PFSK-1 (cell line): ENCODE measurements around the gene DOK4.

Experiments
- FOXP2 ChIP-seq: optimal IDR thresholded peaks from 2 replicates; pipeline ENCODE3; 2011; ENCODE audit warnings: borderline replicate concordance, control low read depth, inconsistent platforms; ENCODE audit not compliant: insufficient read depth; ENCODE audit errors: extremely low read length, extremely low read depth
- POLR2AphosphoS5 ChIP-seq: IDR thresholded peaks from 2 replicates; pipeline ENCODE4 v1.6.1; 2012; ENCODE audit warnings: low read depth, mild to moderate bottlenecking, control low read depth, low read length, moderate library complexity
- REST ChIP-seq, 2 experiments: IDR thresholded peaks; 2 replicates each; pipeline versions ENCODE4 v1.6.1 to v1.8.0; 2011 to 2012; ENCODE audit warnings: low read depth in 2 of 2, low read length in 2 of 2, control low read depth in 1 of 2, inconsistent platforms in 1 of 2, mild to moderate bottlenecking in 1 of 2, moderate library complexity in 1 of 2; ENCODE audit not compliant: insufficient read depth in 1 of 2
- SIN3A ChIP-seq: IDR thresholded peaks from 2 replicates; pipeline ENCODE4 v1.6.1; 2012; ENCODE audit warnings: mild to moderate bottlenecking, low read length, moderate library complexity, borderline replicate concordance; ENCODE audit not compliant: insufficient read depth
- TAF1 ChIP-seq: IDR thresholded peaks from 2 replicates; pipeline ENCODE4 v1.6.1; 2012; ENCODE audit warnings: low read length, control low read depth, borderline replicate concordance; ENCODE audit not compliant: insufficient read depth

DNA sequence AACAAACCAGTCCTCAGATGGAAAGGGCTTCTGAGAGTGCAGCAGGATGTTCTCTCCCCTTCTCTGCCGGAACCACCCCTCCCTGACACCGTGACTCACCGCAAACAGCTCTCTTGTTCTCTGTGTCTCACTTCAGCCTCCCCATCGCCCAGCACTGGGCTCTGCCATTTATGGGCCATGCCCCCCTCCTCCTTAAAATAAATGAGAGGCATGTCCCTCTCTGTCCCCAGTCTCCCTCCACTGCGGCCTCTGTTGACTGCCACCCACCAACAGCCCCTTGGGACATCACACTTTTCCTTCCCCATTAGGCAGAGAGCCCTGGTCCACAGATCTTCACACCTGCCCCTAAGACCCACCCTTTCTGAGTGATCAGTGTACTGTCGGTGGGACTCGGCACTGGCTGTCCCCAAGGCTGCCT lies 43.8 kb upstream of the DOK4 start:
- TF ChIP-seq POLR2AphosphoS5 (no peak), SIN3A (no peak), REST (IDR thresholded peaks at IDR 0.05; ENCODE audit: insufficient read depth in 1 of 2, low read depth in 2 of 2, low read length in 2 of 2) (no peak), TAF1 (0 out of 2 replicates have a peak, but pooled peaks have one; percentile 30), FOXP2 (no peak)
